Stimulated activated naive B cell treated with anti-CD40 and anti-IgM and Interleukin-4, amounts not matched to agents 10 μg/mL and 1 μg/mL and 100 μg/mL, for 72 hours (primary cell): ENCODE data around the gene IL24.

ENCODE experiments used
- ATAC-seq, 2 donors: fragments of 150-1000 bp; cut with Tn5 transposase; replicated peaks; 2 replicates each; pipeline ENCODE4 v1.10.0; 2021; ENCODE audit warnings: moderate library complexity in 1 of 2
- DNase-seq: peaks from one replicate; pipeline ENCODE4 v3.0.0; 2021
- H3K27ac Mint-ChIP-seq: one replicate; pipeline ENCODE4 v1.8.0; 2022; ENCODE audit warnings: mild to moderate bottlenecking, mixed read lengths
- H3K27me3 Mint-ChIP-seq, 2 donors: one replicate each; pipeline ENCODE4 v1.8.0; 2022; ENCODE audit warnings: mixed read lengths in 2 of 2
- H3K36me3 Mint-ChIP-seq, 2 donors: one replicate each; pipeline ENCODE4 v1.8.0; 2022; ENCODE audit warnings: mixed read lengths in 2 of 2, mild to moderate bottlenecking in 1 of 2
- H3K4me1 Mint-ChIP-seq, 2 donors: one replicate each; pipeline ENCODE4 v1.8.0; 2022; ENCODE audit warnings: mixed read lengths in 2 of 2, mild to moderate bottlenecking in 1 of 2
- H3K4me3 Mint-ChIP-seq, 2 donors: one replicate each; pipeline ENCODE4 v1.8.0; 2022; ENCODE audit warnings: mild to moderate bottlenecking in 2 of 2, mixed read lengths in 2 of 2, moderate library complexity in 1 of 2
- H3K9me3 Mint-ChIP-seq, 2 donors: one replicate each; pipeline ENCODE4 v1.8.0; 2022; ENCODE audit warnings: mixed read lengths in 2 of 2, mild to moderate bottlenecking in 1 of 2

Gene IL24

DNA sequence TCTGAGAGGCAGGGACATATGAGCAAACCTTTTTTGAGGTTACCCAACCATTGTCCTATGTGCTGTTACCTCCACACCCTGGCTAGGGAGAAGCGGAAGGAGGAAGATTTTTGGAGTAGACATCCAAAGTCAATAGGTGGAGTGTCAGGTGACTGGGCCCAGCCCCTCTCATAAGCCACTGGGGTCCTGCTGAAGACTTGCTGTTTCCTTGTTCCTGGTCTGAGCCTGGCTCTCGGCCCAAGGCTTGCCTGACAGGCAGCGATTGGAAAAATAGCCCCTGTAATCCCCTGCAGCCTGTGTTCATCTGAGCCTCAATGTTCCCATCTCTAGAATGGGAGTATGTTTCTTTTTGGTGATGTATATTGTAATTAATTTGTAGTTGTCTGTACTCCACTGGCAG lies 55.9 kb downstream of the IL24 start:
- no peak overlapping the region for H3K27ac Mint-ChIP-seq
- ATAC-seq (no peak), DNase-seq (no peak)
- H3K27me3 Mint-ChIP-seq: no peaks in the 10 kb centered on the region
- H3K9me3 Mint-ChIP-seq: peaks cover 1 to 5% of the 10 kb centered on the region in 2 donors
- peaks cover 33 to 50% of the 10 kb centered on the region in 2 donors for H3K4me1 Mint-ChIP-seq
- no peak overlapping the region for H3K4me3 Mint-ChIP-seq
- H3K36me3 Mint-ChIP-seq: peaks cover 0 to 4% of the 10 kb centered on the region in 2 donors

GRCh38 chr1:206953626-206954025 lies 56.4 kb downstream of the IL24 start:
- Mint-ChIP-seq H3K9me3 (peaks cover 1 to 5% of the 10 kb centered on the region in 2 donors), H3K36me3 (peaks cover 0 to 4% of the 10 kb centered on the region in 2 donors), H3K4me1 (peaks cover 31 to 50% of the 10 kb centered on the region in 2 donors), H3K27ac (no peak overlapping the region), H3K27me3 (no peaks in the 10 kb centered on the region), H3K4me3 (no peak overlapping the region)
- ATAC-seq (no peak), DNase-seq (no peak)
